22Rv1 (cell line): ENCODE measurements around the gene ZNF587.
"Not testable (repeated sequence)": the region's sequence is repeated elsewhere in the genome, so short reads cannot be mapped to it uniquely, and the experiment has no call there.

ENCODE experiments used
- H3K27ac ChIP-seq: fragments of 450-650 bp; 2 replicates; pipeline ENCODE4 v1.5.1; 2017
- CTCF ChIP-seq: fragments of 450-650 bp; IDR thresholded peaks from 2 replicates; pipeline ENCODE4 v1.5.1; 2017; ENCODE audit warnings: mild to moderate bottlenecking
- ZFX ChIP-seq: fragments of 450-650 bp; IDR thresholded peaks from 2 replicates; pipeline ENCODE4 v1.6.1; 2017; ENCODE audit warnings: antibody characterized with exemption, borderline replicate concordance

The ZNF587 gene

GRCh38 chr19:57819475-57820148, 30.0 kb upstream of the ZNF587 start:
- TF ChIP-seq ZFX (no peak), CTCF (peak; percentile 21; the same call in 1 of the 2 replicates)

GRCh38 chr19:57820599-57820998, 29.1 kb upstream of the ZNF587 start:
- TF ChIP-seq ZFX (no peak), CTCF (no peak)
- H3K27ac ChIP-seq, result peak overlapping the region; percentile 74

More at GRCh38 chr19:57819475-57820148, 30.0 kb upstream of the ZNF587 start:
- H3K27ac ChIP-seq, result peak overlapping the region; percentile 74

GRCh38 chr19:57821095-57821494, 28.6 kb upstream of the ZNF587 start:
- 0 out of 2 replicates have a peak overlapping the region, but pooled peaks have one; percentile 86 for H3K27ac ChIP-seq

- peak overlapping the region; percentile 86; the same call in 1 of the 2 replicates for H3K27ac ChIP-seq
These were observed 28.2 kb upstream of the ZNF587 start for GRCh38 chr19:57821501-57821900.

GRCh38 chr19:57823155-57823554, 26.5 kb upstream of the ZNF587 start:
- H3K27ac ChIP-seq, result peak overlapping the region; percentile 86

GRCh38 chr19:57823608-57824007, 26.1 kb upstream of the ZNF587 start:
- peak overlapping the region; percentile 86 for H3K27ac ChIP-seq

- TF ChIP-seq CTCF, result no peak
- no peak for TF ChIP-seq ZFX
- no peak overlapping the region for H3K27ac ChIP-seq
These were observed 24.1 kb upstream of the ZNF587 start for GRCh38 chr19:57825511-57825910.

- no peak overlapping the region for H3K27ac ChIP-seq
- TF ChIP-seq ZFX (no peak), CTCF (no peak)
These were observed 20.3 kb upstream of the ZNF587 start for GRCh38 chr19:57829316-57829715.

- no peak within 1 kb of the TSS for H3K27ac ChIP-seq
- TF ChIP-seq ZFX (no peak), CTCF (peak; percentile 68)
These were observed 19.5 kb upstream of the ZNF587 start, which contains the start of gene ZNF587B for GRCh38 chr19:57830071-57830602. Gene ZNF587B (plus strand): TSS chr19:57830299. CDS start chr19:57830529, 230 bp downstream.

GRCh38 chr19:57836991-57837390, 12.7 kb upstream of the ZNF587 start:
- H3K27ac ChIP-seq, result not testable (repeated sequence)

- H3K27ac ChIP-seq, result not testable (repeated sequence)
These were observed 11.0 kb upstream of the ZNF587 start for GRCh38 chr19:57838622-57839191.
